SKM-1 (cell line): ENCODE results near the gene NANOS1.
"Not testable (repeated sequence)": the region's sequence is repeated elsewhere in the genome, so short reads cannot be mapped to it uniquely, and the experiment has no call there.

Experiments
- DNase-seq: peaks from one replicate; lab custom pipeline; 2025; ENCODE audit not compliant: unreplicated experiment; lab: John Stamatoyannopoulos, UW

NANOS1 gene

GRCh38 chr10:119006451-119007210, 22.9 kb upstream of the NANOS1 start:
- no peak for DNase-seq

GRCh38 chr10:119007211-119007574, 22.3 kb upstream of the NANOS1 start:
- no peak for DNase-seq

- no peak for DNase-seq
Measured at GRCh38 chr10:119020627-119020946, 8.9 kb upstream of the NANOS1 start.

GRCh38 chr10:119022846-119023552, 6.5 kb upstream of the NANOS1 start:
- DNase-seq: no peak

- DNase-seq: no peak
Measured at GRCh38 chr10:119023553-119023868, 6.0 kb upstream of the NANOS1 start.

GRCh38 chr10:119024882-119025281, 4.6 kb upstream of the NANOS1 start:
- no peak for DNase-seq

- DNase-seq: no peak
Measured at GRCh38 chr10:119025336-119025735, 4.2 kb upstream of the NANOS1 start.

GRCh38 chr10:119025776-119026175, 3.7 kb upstream of the NANOS1 start:
- DNase-seq: no peak

- DNase-seq: no peak
Measured at GRCh38 chr10:119026301-119027110, 3.0 kb upstream of the NANOS1 start.

GRCh38 chr10:119028445-119028899, 1.0 kb upstream of the NANOS1 start:
- DNase-seq: not testable (repeated sequence)

- peak; percentile 53 for DNase-seq
Measured at GRCh38 chr10:119028900-119029612, 458 bp upstream of the NANOS1 start.

GRCh38 chr10:119030421-119031250, 1.1 kb downstream of the NANOS1 start:
- DNase-seq: peak; percentile 46

GRCh38 chr10:119031496-119032059, 2.1 kb downstream of the NANOS1 start:
- DNase-seq: no peak

GRCh38 chr10:119039161-119039560, 9.6 kb downstream of the NANOS1 start:
- no peak for DNase-seq

GRCh38 chr10:119041326-119041725, 11.8 kb downstream of the NANOS1 start:
- DNase-seq: no peak

GRCh38 chr10:119042169-119042568, 12.7 kb downstream of the NANOS1 start:
- DNase-seq: no peak

GRCh38 chr10:119045561-119045960, 16.0 kb downstream of the NANOS1 start:
- no peak for DNase-seq

- DNase-seq: no peak
Measured at GRCh38 chr10:119049361-119049760, 19.8 kb downstream of the NANOS1 start.

GRCh38 chr10:119049777-119050176, 20.3 kb downstream of the NANOS1 start:
- no peak for DNase-seq

GRCh38 chr10:119051775-119052174, 22.3 kb downstream of the NANOS1 start:
- no peak for DNase-seq
